ENCODE results near the gene GOLGA7B.

Gene GOLGA7B

GRCh38 chr10:97896756-97897358 lies 47.2 kb downstream of the GOLGA7B start:
- no peak for DNase-seq

- DNase-seq, result no peak
These were observed 48.8 kb downstream of the GOLGA7B start for GRCh38 chr10:97898429-97898828.

GRCh38 chr10:97901381-97901780 lies 51.7 kb downstream of the GOLGA7B start:
- DNase-seq, result no peak

GRCh38 chr10:97903128-97904017 lies 53.7 kb downstream of the GOLGA7B start:
- no peak for DNase-seq

GRCh38 chr10:97904018-97904381 lies 54.4 kb downstream of the GOLGA7B start:
- DNase-seq, result no peak

GRCh38 chr10:97904576-97904975 lies 54.9 kb downstream of the GOLGA7B start:
- no peak for DNase-seq

GRCh38 chr10:97905276-97905675 lies 55.6 kb downstream of the GOLGA7B start:
- no peak for DNase-seq

- no peak for DNase-seq
These were observed 57.6 kb downstream of the GOLGA7B start for GRCh38 chr10:97907211-97907610.

GRCh38 chr10:97907830-97908229 lies 58.2 kb downstream of the GOLGA7B start:
- no peak for DNase-seq

- DNase-seq, result no peak
These were observed 61.0 kb downstream of the GOLGA7B start for GRCh38 chr10:97910661-97911060.

GRCh38 chr10:97911217-97911616 lies 61.6 kb downstream of the GOLGA7B start:
- DNase-seq, result no peak

GRCh38 chr10:97913193-97913592 lies 63.5 kb downstream of the GOLGA7B start:
- DNase-seq, result no peak

GRCh38 chr10:97913614-97914013 lies 64.0 kb downstream of the GOLGA7B start:
- no peak for DNase-seq

- no peak for DNase-seq
These were observed 64.7 kb downstream of the GOLGA7B start for GRCh38 chr10:97914171-97914836.

- peak; percentile 89 for DNase-seq
These were observed 65.2 kb downstream of the GOLGA7B start for GRCh38 chr10:97914837-97915211.

- peak; percentile 31 for DNase-seq
These were observed 65.9 kb downstream of the GOLGA7B start for GRCh38 chr10:97915346-97916131.

- DNase-seq, result no peak
These were observed 66.9 kb downstream of the GOLGA7B start for GRCh38 chr10:97916586-97916985.

GRCh38 chr10:97919012-97919411 lies 69.4 kb downstream of the GOLGA7B start:
- no peak for DNase-seq

- DNase-seq, result no peak
These were observed 71.2 kb downstream of the GOLGA7B start for GRCh38 chr10:97920865-97921264.

Data from retina (tissue), 1 donor.